Endothelial cell of umbilical vein (primary cell): ENCODE measurements around the gene HOXB7.

Experiments used
- CTCF ChIP-seq, 2 donors: IDR thresholded peaks; 1 replicate in 1 of 2; 2 replicates in 1 of 2; pipeline ENCODE4 v1.5.1; 2011; ENCODE audit warnings: low read length in 2 of 2, mild to moderate bottlenecking in 2 of 2, moderate library complexity in 2 of 2, control low read depth in 1 of 2, inconsistent platforms in 1 of 2, low read depth in 1 of 2; ENCODE audit not compliant: insufficient read depth in 1 of 2; ENCODE audit errors: extremely low read depth in 1 of 2
- EZH2 ChIP-seq: IDR thresholded peaks from 2 replicates; pipeline ENCODE4 v1.6.1; 2012; ENCODE audit warnings: borderline replicate concordance, low read depth, mild to moderate bottlenecking, moderate library complexity, low read length, inconsistent platforms; ENCODE audit not compliant: severe bottlenecking
- FOS ChIP-seq: IDR thresholded peaks from 2 replicates; pipeline ENCODE4 v1.6.1; 2011; ENCODE audit warnings: mild to moderate bottlenecking, low read length, moderate library complexity, borderline replicate concordance; ENCODE audit not compliant: insufficient read depth
- JUN ChIP-seq: IDR thresholded peaks from 2 replicates; pipeline ENCODE4 v1.6.1; 2011; ENCODE audit warnings: borderline replicate concordance, low read depth; ENCODE audit not compliant: insufficient read length, insufficient read depth
- MYC ChIP-seq: IDR thresholded peaks from one replicate; pipeline ENCODE4 v1.6.1; 2011; ENCODE audit warnings: mild to moderate bottlenecking, low read depth, low read length
- POLR2A ChIP-seq: IDR thresholded peaks from 2 replicates; pipeline ENCODE4 v1.6.1; 2012; ENCODE audit warnings: low read depth, mild to moderate bottlenecking, control low read depth, low read length
- POLR2AphosphoS5 ChIP-seq: IDR thresholded peaks from 2 replicates; pipeline ENCODE4 v1.6.1; 2012; ENCODE audit warnings: low read depth, mild to moderate bottlenecking, control low read depth, low read length, moderate library complexity; ENCODE audit not compliant: insufficient read depth
- TF ChIP-seq, protein P1 (sequence below): IDR thresholded peaks from 2 replicates; pipeline ENCODE4 v1.6.1; 2011; ENCODE audit not compliant: insufficient read depth, insufficient read length

DNA sequence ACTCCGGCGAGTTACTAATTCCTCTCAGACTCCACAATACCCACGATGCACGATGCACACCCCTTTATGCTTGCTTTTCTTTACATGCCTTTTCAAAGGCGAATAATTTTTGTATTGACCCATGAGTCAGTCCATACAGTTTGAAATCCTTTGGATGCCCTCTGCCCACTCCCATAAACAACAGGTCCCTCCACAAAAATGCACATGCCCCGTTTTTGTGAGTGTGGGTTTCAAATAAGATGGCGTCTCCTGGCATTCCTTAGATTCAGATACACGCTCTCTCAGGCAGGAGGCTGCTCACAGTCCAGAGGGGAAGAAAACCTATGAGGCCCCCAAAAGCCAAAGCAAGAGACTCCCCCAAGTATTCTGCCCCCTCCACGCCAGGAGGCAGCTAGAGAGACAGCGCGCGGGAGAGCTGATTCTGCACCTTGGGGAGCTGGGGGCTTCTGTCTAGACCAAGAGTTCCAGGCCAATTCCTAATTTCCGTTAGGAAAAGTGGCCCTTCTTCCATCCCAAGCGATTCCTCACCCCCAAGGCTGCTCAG, 34.9 kb upstream of the HOXB7 start:
- TF ChIP-seq POLR2AphosphoS5 = no peak
- TF ChIP-seq POLR2A = no peak
- TF ChIP-seq CTCF (IDR thresholded peaks at IDR 0.05; ENCODE audit: extremely low read depth in 1 of 2, insufficient read depth in 1 of 2, low read depth in 1 of 2, low read length in 2 of 2) = no peak
- no peak for TF ChIP-seq EZH2
- TF ChIP-seq MYC = no peak
- TF ChIP-seq FOS = no peak
- no peak for TF ChIP-seq JUN
- TF ChIP-seq, protein P1, sequence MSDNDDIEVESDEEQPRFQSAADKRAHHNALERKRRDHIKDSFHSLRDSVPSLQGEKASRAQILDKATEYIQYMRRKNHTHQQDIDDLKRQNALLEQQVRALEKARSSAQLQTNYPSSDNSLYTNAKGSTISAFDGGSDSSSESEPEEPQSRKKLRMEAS = no peak
